ENCODE measurements around the gene MSANTD1.

Gene MSANTD1

DNA sequence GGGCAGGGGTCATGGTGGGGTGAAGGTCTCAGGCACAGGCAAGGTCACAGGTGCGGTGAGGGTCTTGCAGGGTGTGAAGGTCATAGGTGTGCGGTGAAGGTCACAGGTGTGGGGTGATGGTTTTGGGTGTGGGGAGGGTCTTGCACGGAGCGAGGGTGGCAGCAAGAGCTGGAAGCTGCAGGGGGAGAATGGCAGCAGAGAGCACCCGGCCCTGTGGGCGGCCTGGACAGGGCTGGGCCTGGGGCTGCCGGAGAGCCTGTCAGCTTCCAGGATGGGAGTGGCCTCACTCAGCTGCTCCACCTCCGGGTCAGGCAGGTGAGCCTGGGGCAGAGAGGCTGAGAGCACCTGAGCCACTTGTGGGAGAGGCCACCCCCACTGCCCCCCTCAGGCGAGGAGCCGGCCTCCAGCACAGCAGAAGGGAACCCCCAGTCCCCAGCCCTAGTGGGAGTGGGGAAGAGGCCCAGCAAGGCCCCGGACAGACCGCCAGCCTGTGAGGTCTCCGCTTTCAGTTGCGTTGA lies 1.5 kb downstream of the MSANTD1 start:
- DNase-seq = peak; percentile 61

GRCh38 chr4:3250956-3251690 lies 2.2 kb downstream of the MSANTD1 start:
- peak; percentile 53 for DNase-seq

DNA sequence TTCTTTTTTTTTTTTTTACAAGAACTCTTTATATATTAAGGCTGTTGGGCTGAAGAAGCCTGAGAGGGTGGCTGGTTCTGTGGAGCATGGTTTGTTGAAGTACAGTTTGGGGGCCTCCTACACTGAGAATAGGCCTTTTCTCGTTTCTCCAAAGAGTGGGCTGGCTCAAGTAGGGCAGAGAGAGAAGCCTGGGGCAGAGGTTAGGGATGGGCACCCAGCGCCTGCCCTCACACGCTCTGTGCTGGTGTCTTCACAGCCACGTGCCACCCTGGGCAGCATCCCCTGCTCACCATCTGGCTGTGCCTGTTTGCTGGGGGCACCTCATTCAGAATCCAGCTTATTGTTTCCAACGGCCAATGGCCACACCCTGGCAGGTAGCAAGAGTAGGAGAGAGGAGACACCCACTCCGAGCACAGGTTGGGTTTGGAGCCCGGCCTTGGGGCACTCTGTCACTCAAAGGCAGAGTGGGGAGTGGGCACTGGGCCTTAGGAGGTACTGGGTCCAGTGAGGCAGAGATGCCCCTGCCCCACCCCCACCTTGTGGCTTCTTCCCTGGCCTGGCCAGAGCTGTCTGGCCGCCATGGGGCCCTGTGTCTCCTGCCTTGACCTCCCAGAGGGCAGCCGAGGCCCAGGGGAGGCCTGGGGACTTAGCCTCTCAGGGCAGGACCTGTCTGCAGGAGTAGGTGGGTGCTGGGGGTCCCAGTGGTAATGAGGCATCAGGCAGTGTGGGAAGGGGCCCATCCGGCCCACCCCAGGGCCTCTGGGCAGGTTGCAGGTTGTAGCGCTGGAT lies 2.9 kb downstream of the MSANTD1 start:
- no peak for DNase-seq

- DNase-seq = no peak
These were observed 3.5 kb downstream of the MSANTD1 start for GRCh38 chr4:3252480-3252828.

DNA sequence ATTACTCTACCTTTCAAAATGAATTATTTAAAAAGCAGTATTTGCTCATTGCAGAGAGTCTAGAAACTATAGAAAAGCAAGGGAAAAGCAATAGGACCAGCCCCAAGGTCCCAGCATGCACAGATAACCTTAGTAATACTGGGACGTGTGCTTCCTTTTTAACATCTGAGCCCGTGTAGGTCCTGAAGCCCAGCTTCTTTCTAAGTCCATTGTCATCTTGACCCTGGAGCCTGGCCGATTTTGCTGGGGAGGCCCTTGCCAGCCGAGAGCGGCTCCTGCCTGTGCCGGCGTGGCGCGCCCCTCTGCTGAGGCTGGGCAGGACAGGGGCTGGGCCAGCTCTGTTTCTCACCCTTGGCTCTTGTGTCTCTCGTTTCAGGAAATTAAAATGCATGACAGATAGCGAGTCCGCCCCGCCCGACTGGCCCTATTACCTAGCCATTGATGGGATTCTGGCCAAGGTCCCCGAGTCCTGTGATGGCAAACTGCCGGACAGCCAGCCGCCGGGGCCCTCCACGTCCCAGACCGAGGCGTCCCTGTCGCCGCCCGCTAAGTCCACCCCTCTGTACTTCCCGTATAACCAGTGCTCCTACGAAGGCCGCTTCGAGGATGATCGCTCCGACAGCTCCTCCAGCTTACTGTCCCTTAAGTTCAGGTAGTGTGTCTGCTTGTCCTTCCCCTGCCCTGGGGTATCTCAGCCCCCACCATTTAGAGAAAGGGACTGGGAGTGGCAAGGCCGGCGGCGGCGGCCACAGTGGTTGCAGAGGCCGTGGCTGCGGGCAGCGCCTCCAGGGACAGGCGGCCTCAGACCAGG lies 4.1 kb downstream of the MSANTD1 start:
- DNase-seq = no peak

GRCh38 chr4:3253808-3254207 lies 4.8 kb downstream of the MSANTD1 start:
- no peak for DNase-seq

DNA sequence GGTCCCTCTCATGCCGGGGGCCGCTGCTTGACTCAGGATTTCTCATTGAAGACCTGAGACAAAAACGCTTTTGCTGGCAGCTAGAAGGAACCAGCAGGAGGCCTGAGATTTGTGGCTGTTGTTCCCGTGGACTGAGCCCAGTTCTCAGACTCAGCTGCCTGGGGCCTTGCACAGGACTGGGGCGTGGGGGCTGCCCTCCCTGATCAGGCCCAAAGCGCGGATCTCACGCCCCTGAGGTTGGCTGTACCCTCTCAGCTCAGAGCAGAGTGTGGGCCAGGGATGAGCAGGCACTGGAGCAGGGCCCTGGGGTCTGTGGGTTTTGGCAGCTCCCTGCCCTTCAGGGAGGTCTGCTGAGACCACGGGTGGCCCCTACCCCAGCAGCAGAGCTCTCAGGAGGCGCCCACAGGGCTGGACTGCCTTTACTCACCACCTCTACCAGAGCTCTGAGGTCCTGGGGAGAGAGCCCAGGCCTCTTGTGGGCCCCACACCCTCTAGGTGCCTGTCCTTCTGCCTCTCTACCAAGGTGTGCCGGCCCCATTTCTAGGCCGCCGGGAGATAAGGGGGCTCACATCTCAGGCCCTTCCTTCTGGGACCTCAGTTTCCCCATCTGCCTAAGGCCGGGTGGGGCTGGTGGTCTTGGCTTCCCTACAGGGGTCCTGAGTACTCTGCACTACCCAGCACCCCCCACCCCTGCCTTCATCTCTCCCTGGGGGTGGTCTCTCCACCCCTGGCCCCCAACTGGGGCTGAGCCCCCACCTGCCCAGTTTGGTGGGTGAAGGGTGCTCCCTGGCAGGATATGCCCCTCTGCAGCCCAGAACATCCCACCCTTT lies 5.6 kb downstream of the MSANTD1 start:
- no peak for DNase-seq

DNA sequence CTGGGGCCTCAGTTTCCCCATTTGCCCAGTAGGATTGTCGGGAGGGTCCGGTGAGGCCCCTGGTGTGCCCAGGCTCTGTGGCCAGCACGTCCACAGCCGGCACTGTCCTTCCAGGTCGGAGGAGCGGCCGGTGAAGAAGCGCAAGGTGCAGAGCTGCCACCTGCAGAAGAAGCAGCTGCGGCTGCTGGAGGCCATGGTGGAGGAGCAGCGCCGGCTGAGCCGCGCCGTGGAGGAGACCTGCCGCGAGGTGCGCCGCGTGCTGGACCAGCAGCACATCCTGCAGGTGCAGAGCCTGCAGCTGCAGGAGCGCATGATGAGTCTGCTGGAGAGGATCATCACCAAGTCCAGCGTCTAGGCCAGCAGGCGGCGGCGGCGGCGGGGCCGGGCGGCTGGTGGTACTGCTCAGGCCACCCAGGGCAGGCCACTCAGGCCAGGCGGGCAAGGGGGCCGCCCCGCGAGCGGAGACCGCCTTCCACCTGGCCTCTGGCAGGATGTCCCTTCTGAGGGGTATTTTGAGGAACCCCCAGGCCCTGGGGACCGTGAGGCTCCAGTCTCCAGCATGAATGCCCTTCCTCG lies 6.7 kb downstream of the MSANTD1 start:
- no peak for DNase-seq

DNA sequence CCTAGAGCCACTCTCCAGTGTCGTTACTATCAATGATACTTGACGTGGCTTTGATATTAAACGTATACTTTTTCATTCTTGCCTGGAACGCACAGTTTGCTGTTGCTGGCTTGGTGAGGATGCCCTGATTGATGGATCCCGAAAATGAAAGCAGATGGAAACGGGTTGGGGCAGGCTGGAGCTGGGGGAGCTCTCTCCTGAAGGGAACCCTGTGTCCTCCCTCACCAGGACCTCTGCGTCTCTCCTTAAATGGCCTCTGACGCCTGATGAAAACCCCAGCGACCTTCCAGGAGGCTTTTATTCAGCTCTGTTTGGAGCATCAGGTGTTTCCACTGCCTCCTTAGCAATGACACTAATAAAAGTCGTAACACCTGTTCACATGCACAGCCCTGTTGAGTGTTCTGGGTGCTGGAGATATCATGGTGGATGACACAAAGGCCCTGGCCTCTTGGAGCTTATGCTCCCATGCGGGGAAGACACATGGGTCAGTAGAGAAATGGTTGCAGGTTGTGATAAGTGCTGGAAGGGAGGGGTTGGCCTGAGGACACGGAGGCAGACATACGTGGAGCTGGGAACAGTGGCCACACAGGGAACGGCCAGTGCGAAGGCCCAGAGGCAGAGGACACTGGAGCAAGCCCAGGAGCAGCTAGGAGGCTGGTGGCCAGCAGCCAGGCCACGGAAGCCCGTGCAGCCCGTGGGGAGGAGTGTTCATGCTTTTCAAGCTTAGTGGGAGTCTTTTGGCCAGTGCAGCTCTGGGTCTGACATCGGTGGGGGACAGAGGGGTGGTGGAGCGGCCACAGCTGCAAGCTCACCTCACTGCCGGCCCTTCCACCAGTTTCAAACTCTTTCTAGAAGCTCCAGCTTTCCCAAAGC lies 7.5 kb downstream of the MSANTD1 start:
- DNase-seq = no peak

- peak; percentile 85 for DNase-seq
These were observed 8.2 kb downstream of the MSANTD1 start for GRCh38 chr4:3257103-3257555.

- DNase-seq = peak; percentile 54
These were observed 8.9 kb downstream of the MSANTD1 start for GRCh38 chr4:3257556-3258482.

- no peak for DNase-seq
These were observed 12.7 kb downstream of the MSANTD1 start for GRCh38 chr4:3261411-3262207.

DNA sequence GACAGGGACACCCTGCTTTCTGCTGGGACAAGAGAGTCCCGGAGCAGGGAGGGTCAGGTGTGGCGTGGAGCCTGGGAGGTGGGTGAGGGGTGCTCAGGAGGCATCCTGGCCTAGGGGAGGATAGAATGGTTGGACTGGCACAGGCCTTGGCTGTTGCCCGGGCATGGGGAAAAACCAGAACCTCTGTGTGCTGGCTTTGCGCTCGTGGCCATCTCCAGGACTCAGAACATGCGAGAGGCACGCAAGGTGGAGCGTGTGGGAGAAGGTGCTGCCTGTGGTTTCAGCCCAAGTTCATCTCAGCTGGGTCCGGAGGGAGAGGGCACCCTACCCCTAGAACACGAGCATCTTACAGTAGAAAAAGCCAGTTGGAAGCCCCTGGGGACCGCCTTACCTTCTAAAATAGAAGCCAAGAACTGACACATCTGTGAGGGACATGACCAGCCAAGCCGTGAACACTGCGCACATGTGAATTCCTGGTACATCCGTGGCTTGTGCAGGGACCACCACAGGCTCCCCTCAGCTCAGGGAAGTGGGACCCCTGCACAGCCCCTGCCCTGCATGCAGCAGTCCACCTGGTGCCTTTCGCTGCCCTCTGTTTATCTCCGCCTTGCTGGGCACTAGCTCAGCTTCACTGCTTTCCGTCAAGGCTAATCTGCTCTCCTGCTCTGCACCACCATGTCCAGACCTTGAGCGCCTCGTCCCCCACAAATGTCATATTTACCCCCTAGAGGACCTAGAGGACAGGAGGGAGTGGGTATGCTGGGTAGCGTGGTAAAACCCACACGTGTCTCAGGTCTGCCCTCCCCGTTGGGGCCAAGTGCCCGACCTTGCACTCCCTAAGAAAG lies 13.5 kb downstream of the MSANTD1 start:
- no peak for DNase-seq

- DNase-seq = peak; percentile 24
These were observed 14.3 kb downstream of the MSANTD1 start for GRCh38 chr4:3263053-3263875.

DNA sequence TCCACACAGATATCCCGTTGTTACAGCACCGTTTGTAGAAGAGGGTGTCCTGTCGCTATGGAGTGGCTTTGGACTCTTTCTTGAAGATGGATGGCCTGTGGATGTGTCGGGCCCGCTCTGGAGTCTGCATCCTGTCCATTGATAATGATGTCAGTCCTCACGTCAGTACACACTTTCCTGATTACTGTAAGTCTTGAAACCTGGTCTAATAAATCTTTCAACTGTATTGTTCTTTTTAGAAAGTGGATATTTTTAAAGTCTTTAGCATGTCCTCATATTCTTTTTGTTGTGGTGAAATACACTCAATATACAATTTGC lies 14.9 kb downstream of the MSANTD1 start:
- no peak for DNase-seq

- DNase-seq = no peak
These were observed 17.1 kb downstream of the MSANTD1 start for GRCh38 chr4:3266076-3266475.
